GM21526 (cell line): ENCODE results near the gene LTF.
"Not testable (repeated sequence)": the region's sequence is repeated elsewhere in the genome, so short reads cannot be mapped to it uniquely, and the experiment has no call there.

ENCODE experiments used
- ATAC-seq: cut with Tn5 transposase; IDR thresholded peaks from one replicate; pipeline ENCODE4 v1.9.1; 2021; ENCODE audit warnings: moderate library complexity; ENCODE audit not compliant: unreplicated experiment, low FRiP score

LTF gene

GRCh38 chr3:46464326-46465195 is at the start of gene LTF:
Gene LTF (minus strand): TSS chr3:46464905. CDS start chr3:46464867, 38 bp downstream.
- no peak for ATAC-seq

GRCh38 chr3:46512191-46512749 is 47.6 kb upstream of the LTF start:
- no peak for ATAC-seq

- ATAC-seq = no peak
These were observed 45.0 kb upstream of the LTF start for GRCh38 chr3:46509661-46510187.

- no peak for ATAC-seq
These were observed 44.3 kb upstream of the LTF start for GRCh38 chr3:46508850-46509591.

GRCh38 chr3:46506526-46506925 is 41.8 kb upstream of the LTF start:
- ATAC-seq = no peak

GRCh38 chr3:46505953-46506352 is 41.2 kb upstream of the LTF start:
- ATAC-seq = no peak

GRCh38 chr3:46504789-46505188 is 40.1 kb upstream of the LTF start:
- ATAC-seq = no peak

- no peak for ATAC-seq
These were observed 38.6 kb upstream of the LTF start for GRCh38 chr3:46503200-46503874.

- ATAC-seq = no peak
These were observed 37.0 kb upstream of the LTF start for GRCh38 chr3:46501702-46502101.

GRCh38 chr3:46500656-46501635 is 36.2 kb upstream of the LTF start:
- no peak for ATAC-seq

- ATAC-seq = no peak
These were observed 34.3 kb upstream of the LTF start for GRCh38 chr3:46498916-46499519.

- no peak for ATAC-seq
These were observed 33.0 kb upstream of the LTF start, which contains the start of gene RTP3 for GRCh38 chr3:46497556-46498265. Gene RTP3 (plus strand): TSS chr3:46497976. CDS start chr3:46498063, 87 bp downstream.

- no peak for ATAC-seq
These were observed 32.2 kb upstream of the LTF start for GRCh38 chr3:46496746-46497555.

GRCh38 chr3:46495901-46496456 is 31.3 kb upstream of the LTF start:
- no peak for ATAC-seq

- not testable (repeated sequence) for ATAC-seq
These were observed 29.8 kb upstream of the LTF start for GRCh38 chr3:46494491-46494890.

GRCh38 chr3:46492890-46493547 is 28.3 kb upstream of the LTF start:
- no peak for ATAC-seq
